HG03060 (cell line): ENCODE data around the gene PRAMEF4.
"Not testable (repeated sequence)": the region's sequence is repeated elsewhere in the genome, so short reads cannot be mapped to it uniquely, and the experiment has no call there.

Experiments
- ATAC-seq: cut with Tn5 transposase; IDR thresholded peaks from one replicate; pipeline ENCODE4 v1.9.1; 2021; ENCODE audit warnings: low read depth, moderate number of reproducible peaks; ENCODE audit not compliant: unreplicated experiment

PRAMEF4 gene

GRCh38 chr1:12886101-12886500, at the start of gene PRAMEF4:
Gene PRAMEF4 (minus strand): TSS chr1:12886201. CDS start chr1:12883394, 2,807 bp downstream.
- ATAC-seq = not testable (repeated sequence)

- ATAC-seq = not testable (repeated sequence)
Observed at GRCh38 chr1:12924368-12924767, 38.4 kb upstream of the PRAMEF4 start.

GRCh38 chr1:12921749-12922148, 35.7 kb upstream of the PRAMEF4 start:
- not testable (repeated sequence) for ATAC-seq

GRCh38 chr1:12916310-12916709, 30.3 kb upstream of the PRAMEF4 start, which contains the start of gene PRAMEF7:
Gene PRAMEF7 (plus strand): TSS chr1:12916610. CDS start chr1:12917693, 1,083 bp downstream.
- ATAC-seq = not testable (repeated sequence)

GRCh38 chr1:12903793-12904572, 18.0 kb upstream of the PRAMEF4 start:
- not testable (repeated sequence) for ATAC-seq

GRCh38 chr1:12899186-12899585, 13.2 kb upstream of the PRAMEF4 start:
- ATAC-seq = not testable (repeated sequence)

- ATAC-seq = not testable (repeated sequence)
Observed at GRCh38 chr1:12898170-12898569, 12.2 kb upstream of the PRAMEF4 start, which contains the start of gene PRAMEF10. Gene PRAMEF10 (minus strand): TSS chr1:12898270. CDS start chr1:12895847, 2,423 bp downstream.

GRCh38 chr1:12878453-12878852, 7.5 kb downstream of the PRAMEF4 start:
- ATAC-seq = not testable (repeated sequence)

GRCh38 chr1:12863131-12863880, 22.7 kb downstream of the PRAMEF4 start:
- ATAC-seq = not testable (repeated sequence)

- ATAC-seq = not testable (repeated sequence)
Observed at GRCh38 chr1:12856786-12857185, 29.2 kb downstream of the PRAMEF4 start, which contains the start of gene PRAMEF2. Gene PRAMEF2 (plus strand): TSS chr1:12857086. CDS start chr1:12859010, 1,924 bp downstream.

GRCh38 chr1:12851779-12852178, 34.2 kb downstream of the PRAMEF4 start:
- ATAC-seq = no peak

GRCh38 chr1:12848620-12849019, 37.4 kb downstream of the PRAMEF4 start, which contains the start of gene HNRNPCL1:
Gene HNRNPCL1 (minus strand): TSS chr1:12848720. CDS start chr1:12848289, 431 bp downstream.
- not testable (repeated sequence) for ATAC-seq

GRCh38 chr1:12833251-12833650, 52.8 kb downstream of the PRAMEF4 start:
- not testable (repeated sequence) for ATAC-seq

- ATAC-seq = not testable (repeated sequence)
Observed at GRCh38 chr1:12831310-12831709, 54.7 kb downstream of the PRAMEF4 start, which contains the start of gene PRAMEF11. Gene PRAMEF11 (minus strand): TSS chr1:12831410. CDS start chr1:12828789, 2,621 bp downstream.
